Heart right ventricle (tissue), 16 donors: ENCODE data around the gene FOXN4. TPM values are rescaled to one million over a fixed set of nuclear protein-coding genes. Genes with fewer than 3 reads are reported as not detected.

Experiments used
- ATAC-seq, 8 donors: fragments of 200-7000 bp; cut with Tn5 transposase; one replicate each; pipeline ENCODE4 v1.9.1; 2020; ENCODE audit warnings: mild to moderate bottlenecking in 8 of 8, moderate library complexity in 8 of 8, moderate number of reproducible peaks in 1 of 8
- DNase-seq, 2 donors: peaks; one replicate each; pipeline ENCODE4 v3.0.0-alpha.2; 2020
- H3K27ac ChIP-seq, 10 donors: fragments of 200-600 bp; sonication (generic) in 2 of 10; one replicate each; pipeline versions ENCODE4 v1.5.0 to v1.8.0; 2020 to 2022; ENCODE audit warnings: mild to moderate bottlenecking in 3 of 10
- H3K27me3 ChIP-seq, 7 donors: fragments of 200-600 bp; one replicate each; pipeline ENCODE4 v1.8.0; 2021 to 2022; ENCODE audit warnings: mild to moderate bottlenecking in 2 of 7
- H3K36me3 ChIP-seq, 9 donors: fragments of 200-600 bp; sonication (generic) in 1 of 9; one replicate each; pipeline versions ENCODE4 v1.5.0 to v1.8.0; 2020 to 2022; ENCODE audit warnings: mild to moderate bottlenecking in 2 of 9
- H3K4me1 ChIP-seq, 9 donors: fragments of 200-600 bp; sonication (generic) in 1 of 9; one replicate each; pipeline versions ENCODE4 v1.5.0 to v1.8.0; 2020 to 2022; ENCODE audit warnings: mild to moderate bottlenecking in 4 of 9
- H3K4me3 ChIP-seq, 10 donors: fragments of 200-600 bp; sonication (generic) in 2 of 10; one replicate each; pipeline versions ENCODE4 v1.5.0 to v1.8.0; 2020 to 2022; ENCODE audit warnings: mild to moderate bottlenecking in 7 of 10, moderate library complexity in 2 of 10
- H3K9me3 ChIP-seq, 11 donors: fragments of 200-600 bp in 10 of 11; sonication (generic) in 2 of 11; one replicate each; pipeline versions ENCODE4 v1.5.0 to v1.8.0; 2013 to 2022; ENCODE audit warnings: mild to moderate bottlenecking in 2 of 11, control low read depth in 1 of 11, moderate library complexity in 1 of 11
- CTCF ChIP-seq, 9 donors: fragments of 200-600 bp; sonication (generic) in 2 of 9; IDR thresholded peaks; one replicate each; pipeline versions ENCODE4 v1.5.0 to v1.8.0; 2021 to 2022; ENCODE audit warnings: antibody characterized with exemption in 9 of 9, mild to moderate bottlenecking in 5 of 9, moderate library complexity in 1 of 9
- WGBS, 2 donors: extraction: QIAGEN DNeasy Blood & Tissue Kit; methylation state at CpG; one replicate each; pipeline ENCODE4 v1.1.7; 2013; ENCODE audit warnings: inconsistent platforms in 1 of 2; 5-methylcytosine and 5-hydroxymethylcytosine counted together
- intact Hi-C, 10 donors: fragments of 100-400 bp; cut with DNase I; formaldehyde crosslinking; loops; one replicate each; pipeline versions ENCODE4 v1.11.1 to v1.14.2; 2022
- polyA plus RNA-seq, 2 donors: library from polyadenylated mRNA; stranded (reverse); fragments of 200-250 nt; gene quantifications; one replicate each; pipeline ENCODE4 v1.2.3, GENCODE V29; 2013
- total RNA-seq, 10 donors: library from RNA; stranded (reverse); fragmentation: NEBNext Ultra II Directional in 3 of 10; extraction: Animal tissue kit (Norgen Biotek cat#: 25700) in 3 of 10; gene quantifications; one replicate each; pipeline versions ENCODE4 v1.2.1 to v1.2.4, GENCODE V29; 2021 to 2023
- donor health status: Arrhythmogenic right ventricular cardiomyopathy.
- donor health status: ischemic (EF 13 %, LVEDD 7.1; RV severe dilation, severe dysfunction).
- donor health status: healthy with polysubstance abuse.
- donor health status: DM: no; HTN: yes; CAD: no.
- donor health status: DM: no; HTN: no; CAD: no.
- donor health status: ischemic (EF 25% LVEDD 6.9; RV normal size, moderate dysfunction).
- donor health status: ischemic (EF 25% LVEDD 5.7; RV mildly dilated, moderate dysfunction).
- donor health status: healthy.
- donor health status: DM: yes; HTN: yes; CAD: no.
- donor health status: Ischemic cardiomyopathy.
- donor health status: ischemic (EF 35%, LVEDD 5.7; RV mildly dilated, moderate dysfunction).
- donor health status: nonischemic (EF 11% LVEDD 7.7; RV severe dilation, severe dysfunction).
- donor health status: DM: yes; HTN: yes; CAD: no.
- donor health status: PGD.
- donor health status: ischemic (EF 29% LVEDD 5.4; RV normal size, mild dysfunction).
- donor health status: nonischemic (EF 23%, LVEDD 6.1; RV moderate dilation, normal function).

The FOXN4 gene
- total and polyA plus RNA-seq, 12 donors = 0.07 to 0.19 TPM; not detected in 10

- Histone ChIP-seq H3K9me3 (peaks cover 0 to 6% (median 0%) of the 10 kb centered on the region in 11 donors), H3K4me1 (no peaks in the 10 kb centered on the region), H3K27ac (no peak overlapping the region), H3K4me3 (no peak overlapping the region), H3K36me3 (peaks cover 0 to 44% (median 23%) of the 10 kb centered on the region in 9 donors), H3K27me3 (no peaks in the 10 kb centered on the region)
- ATAC-seq (no peak), DNase-seq (no peak)
- WGBS, 2 donors = 0 to 45% methylated on average over 1 of the region's 1 CpG
- intact Hi-C loops = no loop called here
- TF ChIP-seq CTCF (IDR thresholded peaks at IDR 0.05) = no peak
Measured at GRCh38 chr12:109270494-109270893, 38.6 kb downstream of the FOXN4 start.

- 36 to 54% methylated on average over 3 of the region's 3 CpGs for WGBS, 2 donors
- Histone ChIP-seq H3K4me1 (peaks cover 0 to 5% (median 0%) of the 10 kb centered on the region in 9 donors), H3K27ac (no peak overlapping the region), H3K9me3 (peaks cover 0 to 6% (median 0%) of the 10 kb centered on the region in 11 donors), H3K36me3 (peaks cover 0 to 55% (median 31%) of the 10 kb centered on the region in 9 donors), H3K4me3 (no peak overlapping the region), H3K27me3 (no peaks in the 10 kb centered on the region)
- TF ChIP-seq CTCF (IDR thresholded peaks at IDR 0.05) = no peak
- ATAC-seq (peak in 2 of 8 donors; percentile 34 to 48), DNase-seq (no peak)
- intact Hi-C loops = loop anchor here in 2 of 10 donors (5.0 kb wide), 2 partner anchors 113 to 118 kb away; no protein-coding TSS in a partner anchor
Measured at GRCh38 chr12:109269428-109269827, 39.7 kb downstream of the FOXN4 start.

GRCh38 chr12:109268896-109269295, 40.2 kb downstream of the FOXN4 start:
- Histone ChIP-seq H3K27me3 (no peaks in the 10 kb centered on the region), H3K27ac (no peak overlapping the region), H3K36me3 (peaks cover 0 to 60% (median 36%) of the 10 kb centered on the region in 9 donors), H3K9me3 (peaks cover 0 to 6% (median 0%) of the 10 kb centered on the region in 11 donors), H3K4me3 (no peak overlapping the region), H3K4me1 (peaks cover 0 to 7% (median 0%) of the 10 kb centered on the region in 9 donors)
- WGBS, 2 donors = 88 to 93% methylated on average over 4 of the region's 4 CpGs
- no peak for TF ChIP-seq CTCF (IDR thresholded peaks at IDR 0.05)
- no peak for ATAC-seq
- no peak for DNase-seq
- intact Hi-C loops = loop anchor here in 2 of 10 donors (5.0 kb wide), 2 partner anchors 113 to 118 kb away; no protein-coding TSS in a partner anchor

- Histone ChIP-seq H3K27ac (no peak overlapping the region), H3K4me3 (no peak overlapping the region), H3K9me3 (peaks cover 0 to 16% (median 0%) of the 10 kb centered on the region in 11 donors), H3K36me3 (peaks cover 0 to 75% (median 51%) of the 10 kb centered on the region in 9 donors), H3K4me1 (peaks cover 0 to 7% (median 0%) of the 10 kb centered on the region in 9 donors), H3K27me3 (no peaks in the 10 kb centered on the region)
- intact Hi-C loops = loop anchor here in 2 of 10 donors (5.0 kb wide), 2 partner anchors 115 to 120 kb away; no protein-coding TSS in a partner anchor
- TF ChIP-seq CTCF (IDR thresholded peaks at IDR 0.05) = no peak
- ATAC-seq (no peak), DNase-seq (no peak)
- WGBS, 2 donors = 87 to 88% methylated on average over 14 of the region's 14 CpGs
Measured at GRCh38 chr12:109267361-109267760, 41.7 kb downstream of the FOXN4 start.
